GM12874 (cell line): Measurements from ENCODE around the gene SEPTIN5.

Source experiments
- CTCF ChIP-seq: IDR thresholded peaks from 2 replicates; pipeline ENCODE4 v1.5.1; 2011; ENCODE audit warnings: low read depth, mild to moderate bottlenecking, control low read depth, low read length, moderate library complexity; ENCODE audit not compliant: insufficient read depth

Gene SEPTIN5

GRCh38 chr22:19710020-19710768, 4.1 kb upstream of the SEPTIN5 start:
- TF ChIP-seq CTCF = no peak

- no peak for TF ChIP-seq CTCF
Observed at GRCh38 chr22:19710769-19711106, 3.6 kb upstream of the SEPTIN5 start.

GRCh38 chr22:19713245-19713644, 1.1 kb upstream of the SEPTIN5 start:
- TF ChIP-seq CTCF = no peak

GRCh38 chr22:19713650-19714311, 522 bp upstream of the SEPTIN5 start:
- TF ChIP-seq CTCF = no peak

GRCh38 chr22:19715188-19715930, 1.1 kb downstream of the SEPTIN5 start:
- TF ChIP-seq CTCF = no peak

- no peak for TF ChIP-seq CTCF
Observed at GRCh38 chr22:19716041-19716828, 1.9 kb downstream of the SEPTIN5 start.

GRCh38 chr22:19716829-19717105, 2.5 kb downstream of the SEPTIN5 start:
- TF ChIP-seq CTCF = no peak
